Caco-2 (cell line): ENCODE measurements around the gene STAG1. TPM values are rescaled to one million over a fixed set of nuclear protein-coding genes. Genes with fewer than 3 reads are reported as not detected.

Experiments used
- BruUV-seq: library from RNA; stranded (reverse); fragments of 400-500 nt; replicated peaks from 2 replicates; lab custom pipeline; 2021; lab: Mats Ljungman, UMichigan
- CTCF ChIA-PET: fragments of 300-600 bp; sonication (Branson Sonifier 250); formaldehyde crosslinking; loops from one replicate; lab custom pipeline; 2022; ENCODE audit warnings: antibody characterized with exemption; lab: Charles Lee
- POLR2A ChIA-PET: fragments of 300-600 bp; sonication (Branson Sonifier 250); formaldehyde crosslinking; loops from one replicate; lab custom pipeline; 2022; ENCODE audit warnings: antibody characterized with exemption; lab: Charles Lee
- DNase-seq, 2 experiments: peaks; one replicate each; pipeline versions ENCODE4 v3.0.0 to v3.0.0-alpha.2; 2020 to 2022
- H3K27me3 ChIP-seq: replicated peaks from 2 replicates; pipeline ENCODE4 v1.6.0; 2011; ENCODE audit warnings: low read length; ENCODE audit not compliant: control insufficient read depth, insufficient read depth
- H3K36me3 ChIP-seq: 2 replicates; pipeline ENCODE4 v1.5.1; 2011; ENCODE audit warnings: low read length; ENCODE audit not compliant: control insufficient read depth, insufficient read depth
- H3K4me1 ChIP-seq: fragments of 250-450 bp; sonication (Bioruptor Pico); 2 replicates; pipeline ENCODE4 v1.5.1; 2020; ENCODE audit warnings: mild to moderate bottlenecking
- H3K4me3 ChIP-seq: 2 replicates; pipeline ENCODE4 v1.5.1; 2011; ENCODE audit warnings: low read depth, mild to moderate bottlenecking, control low read depth, low read length
- H3K9me3 ChIP-seq: fragments of 250-450 bp; sonication (Bioruptor Pico); 2 replicates; pipeline ENCODE4 v1.5.1; 2020; ENCODE audit warnings: mild to moderate bottlenecking, moderate library complexity
- H3K27ac Mint-ChIP-seq: one replicate; pipeline ENCODE4 v1.8.0; 2022; ENCODE audit warnings: mixed read lengths; ENCODE audit not compliant: unreplicated experiment
- H3K27me3 Mint-ChIP-seq: one replicate; pipeline ENCODE4 v1.8.0; 2022; ENCODE audit warnings: mixed read lengths; ENCODE audit not compliant: insufficient read depth, unreplicated experiment
- H3K36me3 Mint-ChIP-seq: one replicate; pipeline ENCODE4 v1.8.0; 2022; ENCODE audit warnings: mild to moderate bottlenecking, mixed read lengths; ENCODE audit not compliant: insufficient read depth, unreplicated experiment
- H3K4me1 Mint-ChIP-seq: one replicate; pipeline ENCODE4 v1.8.0; 2022; ENCODE audit warnings: low read depth, mixed read lengths; ENCODE audit not compliant: unreplicated experiment
- H3K4me3 Mint-ChIP-seq: one replicate; pipeline ENCODE4 v1.8.0; 2022; ENCODE audit warnings: mild to moderate bottlenecking, moderate library complexity, mixed read lengths; ENCODE audit not compliant: unreplicated experiment
- H3K9me3 Mint-ChIP-seq: one replicate; pipeline ENCODE4 v1.8.0; 2022; ENCODE audit warnings: mixed read lengths; ENCODE audit not compliant: unreplicated experiment
- intact Hi-C: fragments of 100-400 bp; cut with micrococcal nuclease; formaldehyde crosslinking; loops from one replicate; pipeline ENCODE4 v1.10.0; 2022; ENCODE audit not compliant: unreplicated experiment
- total RNA-seq: library from RNA; stranded (reverse); gene quantifications from 2 replicates; pipeline ENCODE4 v1.2.3, GENCODE V29; 2022
- TF ChIP-seq, protein P1 (sequence below), 2 experiments: fragments of 200-600 bp in 1 of 2; IDR thresholded peaks; 1 replicate in 1 of 2; 2 replicates in 1 of 2; pipeline versions ENCODE4 v1.5.1 to v1.8.0; 2011 to 2022; ENCODE audit warnings: antibody characterized with exemption in 1 of 2, control low read depth in 1 of 2, inconsistent platforms in 1 of 2, low read depth in 1 of 2, low read length in 1 of 2, mild to moderate bottlenecking in 1 of 2, moderate library complexity in 1 of 2; ENCODE audit not compliant: insufficient read depth in 1 of 2, severe bottlenecking in 1 of 2, unreplicated experiment in 1 of 2

Gene STAG1
- total RNA-seq, 1 experiment from 2014 or later: 37.5 TPM

DNA sequence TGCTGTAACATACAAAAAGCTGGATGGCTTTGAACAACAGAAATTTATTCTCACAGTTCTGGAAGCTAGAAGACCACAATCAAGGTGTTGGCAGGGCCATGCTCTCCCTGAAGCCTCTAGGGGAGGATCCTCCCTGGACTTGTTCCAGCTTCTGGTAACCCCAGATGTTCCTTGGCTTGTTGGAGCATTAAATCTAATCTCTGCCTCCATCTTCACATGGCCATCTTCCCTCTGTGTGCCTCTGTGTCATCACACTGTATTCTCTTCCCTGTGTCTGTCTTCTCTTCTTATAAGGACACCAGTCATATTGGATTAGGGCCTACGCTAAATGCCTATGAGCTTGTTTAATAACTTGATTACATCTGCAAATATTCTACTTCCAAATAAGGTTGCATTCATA, 109.5 kb downstream of the STAG1 start:
- no peak overlapping the region for H3K4me3 Mint-ChIP-seq
- no peak for DNase-seq
- H3K27ac Mint-ChIP-seq: no peak overlapping the region
- H3K9me3 Mint-ChIP-seq: no peaks in the 10 kb centered on the region
- Histone ChIP-seq H3K36me3 (no peaks in the 10 kb centered on the region), H3K4me3 (no peak overlapping the region), H3K9me3 (no peaks in the 10 kb centered on the region), H3K4me1 (no peaks in the 10 kb centered on the region), H3K27me3 (no peaks in the 10 kb centered on the region)
- intact Hi-C loops: no loop called here
- H3K27me3 Mint-ChIP-seq: no peaks in the 10 kb centered on the region
- H3K36me3 Mint-ChIP-seq: no peaks in the 10 kb centered on the region
- CTCF ChIA-PET: no interaction called here
- no TSS peak for BruUV-seq
- POLR2A ChIA-PET: no interaction called here
- TF ChIP-seq, protein P1, sequence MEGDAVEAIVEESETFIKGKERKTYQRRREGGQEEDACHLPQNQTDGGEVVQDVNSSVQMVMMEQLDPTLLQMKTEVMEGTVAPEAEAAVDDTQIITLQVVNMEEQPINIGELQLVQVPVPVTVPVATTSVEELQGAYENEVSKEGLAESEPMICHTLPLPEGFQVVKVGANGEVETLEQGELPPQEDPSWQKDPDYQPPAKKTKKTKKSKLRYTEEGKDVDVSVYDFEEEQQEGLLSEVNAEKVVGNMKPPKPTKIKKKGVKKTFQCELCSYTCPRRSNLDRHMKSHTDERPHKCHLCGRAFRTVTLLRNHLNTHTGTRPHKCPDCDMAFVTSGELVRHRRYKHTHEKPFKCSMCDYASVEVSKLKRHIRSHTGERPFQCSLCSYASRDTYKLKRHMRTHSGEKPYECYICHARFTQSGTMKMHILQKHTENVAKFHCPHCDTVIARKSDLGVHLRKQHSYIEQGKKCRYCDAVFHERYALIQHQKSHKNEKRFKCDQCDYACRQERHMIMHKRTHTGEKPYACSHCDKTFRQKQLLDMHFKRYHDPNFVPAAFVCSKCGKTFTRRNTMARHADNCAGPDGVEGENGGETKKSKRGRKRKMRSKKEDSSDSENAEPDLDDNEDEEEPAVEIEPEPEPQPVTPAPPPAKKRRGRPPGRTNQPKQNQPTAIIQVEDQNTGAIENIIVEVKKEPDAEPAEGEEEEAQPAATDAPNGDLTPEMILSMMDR (IDR thresholded peaks at IDR 0.05; ENCODE audit: insufficient read depth in 1 of 2, low read depth in 1 of 2, low read length in 1 of 2, severe bottlenecking in 1 of 2, unreplicated experiment in 1 of 2): no peak
- no peaks in the 10 kb centered on the region for H3K4me1 Mint-ChIP-seq

DNA sequence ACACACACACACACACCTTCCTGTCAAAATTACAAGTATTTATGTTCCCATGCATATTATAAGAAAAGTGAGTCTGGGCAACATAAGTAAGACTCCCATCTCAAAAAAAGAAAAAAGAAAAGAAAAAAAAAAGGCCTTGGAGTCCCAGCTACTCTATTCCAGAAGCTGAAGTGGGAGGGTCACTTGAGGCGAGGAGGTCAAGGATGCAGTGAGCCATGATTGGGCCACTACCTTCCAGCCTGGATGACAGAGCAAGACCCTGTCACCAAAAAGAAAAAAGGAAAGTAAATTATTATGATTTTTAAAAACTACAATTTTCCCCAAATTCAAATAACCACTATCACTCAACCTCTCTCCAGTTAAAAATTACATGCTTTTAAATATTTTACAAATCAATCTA, 113.1 kb downstream of the STAG1 start:
- intact Hi-C loops: no loop called here
- ChIA-PET POLR2A (no interaction called here), CTCF (interaction anchor here (1.4 kb wide), 1 partner anchor 113 kb away, joined by 6 read pairs; the partner anchor contains the start of gene STAG1)
- no peaks in the 10 kb centered on the region for H3K27me3 Mint-ChIP-seq
- no peaks in the 10 kb centered on the region for H3K4me1 Mint-ChIP-seq
- H3K4me1 ChIP-seq: no peaks in the 10 kb centered on the region
- H3K27me3 ChIP-seq: no peaks in the 10 kb centered on the region
- H3K4me3 ChIP-seq: no peak overlapping the region
- no peaks in the 10 kb centered on the region for H3K36me3 Mint-ChIP-seq
- H3K9me3 Mint-ChIP-seq: no peaks in the 10 kb centered on the region
- no peaks in the 10 kb centered on the region for H3K36me3 ChIP-seq
- no peaks in the 10 kb centered on the region for H3K9me3 ChIP-seq
- TF ChIP-seq, protein P1 (IDR thresholded peaks at IDR 0.05; ENCODE audit: insufficient read depth in 1 of 2, low read depth in 1 of 2, low read length in 1 of 2, severe bottlenecking in 1 of 2, unreplicated experiment in 1 of 2): no peak
- DNase-seq: no peak
- BruUV-seq: no TSS peak
- no peak overlapping the region for H3K4me3 Mint-ChIP-seq
- no peak overlapping the region for H3K27ac Mint-ChIP-seq

DNA sequence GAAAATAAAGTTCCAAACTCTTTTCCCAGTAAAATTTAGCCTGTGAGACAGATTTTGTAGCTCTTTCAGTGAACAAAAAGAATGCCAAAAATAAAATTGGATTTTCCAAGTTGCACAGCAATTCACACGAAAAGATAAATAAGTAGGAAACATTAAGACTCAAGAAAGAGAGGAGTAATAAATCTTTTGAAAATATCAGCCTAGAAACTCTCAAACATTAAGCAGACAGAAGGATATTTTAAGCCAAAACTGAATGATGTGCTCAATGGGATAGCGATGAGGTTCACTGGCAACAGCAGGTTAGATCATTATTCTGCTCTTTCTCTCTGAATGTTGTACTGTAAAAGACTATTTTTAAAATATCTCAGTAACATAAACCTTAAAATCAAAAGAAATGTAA, 115.0 kb downstream of the STAG1 start:
- intact Hi-C loops: no loop called here
- Mint-ChIP-seq H3K36me3 (peaks cover 9% of the 10 kb centered on the region), H3K9me3 (no peaks in the 10 kb centered on the region), H3K27ac (no peak overlapping the region), H3K4me3 (no peak overlapping the region), H3K4me1 (peaks cover 11% of the 10 kb centered on the region), H3K27me3 (no peaks in the 10 kb centered on the region)
- BruUV-seq: no TSS peak
- H3K27me3 ChIP-seq: no peaks in the 10 kb centered on the region
- no peaks in the 10 kb centered on the region for H3K9me3 ChIP-seq
- no peaks in the 10 kb centered on the region for H3K36me3 ChIP-seq
- no peak overlapping the region for H3K4me3 ChIP-seq
- peaks cover 11% of the 10 kb centered on the region; the same call in 1 of the 2 replicates for H3K4me1 ChIP-seq
- ChIA-PET CTCF (no interaction called here), POLR2A (no interaction called here)
- no peak for DNase-seq
- TF ChIP-seq, protein P1 (IDR thresholded peaks at IDR 0.05; ENCODE audit: insufficient read depth in 1 of 2, low read depth in 1 of 2, low read length in 1 of 2, severe bottlenecking in 1 of 2, unreplicated experiment in 1 of 2): no peak
